Fibroblast of skin of left biceps (primary cell): ENCODE results near the gene PTPN4.
A peak's percentile ranks its signal among the peaks of the same experiment; 100 is the strongest.
"Not testable (repeated sequence)": the region's sequence is repeated elsewhere in the genome, so short reads cannot be mapped to it uniquely, and the experiment has no call there.

ENCODE experiments used
- DNase-seq, 2 experiments: peaks; one replicate each; pipeline ENCODE4 v3.0.0-alpha.2; 2013; ENCODE audit warnings: low read depth in 2 of 2

The PTPN4 gene

GRCh38 chr2:120017201-120017600 is 257.5 kb downstream of the PTPN4 start:
- DNase-seq = no peak

GRCh38 chr2:120018549-120018948 is 258.8 kb downstream of the PTPN4 start:
- no peak for DNase-seq

- DNase-seq = no peak
These were observed 260.8 kb downstream of the PTPN4 start for GRCh38 chr2:120020554-120020953.

GRCh38 chr2:120022505-120022904 is 262.8 kb downstream of the PTPN4 start:
- not testable (repeated sequence) for DNase-seq

- DNase-seq = no peak
These were observed 267.2 kb downstream of the PTPN4 start for GRCh38 chr2:120026890-120027289.

GRCh38 chr2:120028795-120029194 is 269.1 kb downstream of the PTPN4 start:
- no peak for DNase-seq

- DNase-seq = peak; percentile 34 to 43
These were observed 270.2 kb downstream of the PTPN4 start for GRCh38 chr2:120029672-120030640.

- no peak for DNase-seq
These were observed 272.6 kb downstream of the PTPN4 start for GRCh38 chr2:120032297-120032696.
